Measurements from ENCODE around the gene OSBPL10. TPM values are rescaled to one million over a fixed set of nuclear protein-coding genes. Genes with fewer than 3 reads are reported as not detected.

Gene OSBPL10
- total RNA-seq, 1 experiment from 2014 or later: 2.3 TPM

GRCh38 chr3:31696815-31697548, 284.1 kb downstream of the OSBPL10 start:
- no TSS peak for BruUV-seq (replicated peaks)
- no peak overlapping the region for H3K27ac ChIP-seq (ENCODE audit: low read depth, low read length, poor library complexity, severe bottlenecking)
- H3K36me3 ChIP-seq (ENCODE audit: insufficient read depth, low read length, poor library complexity, severe bottlenecking): no peaks in the 10 kb centered on the region
- intact Hi-C loops (cut with micrococcal nuclease; ENCODE audit: unreplicated experiment): no loop called here
- ChIA-PET CTCF (no interaction called here), POLR2A (ENCODE audit: low non-redundant PET) (no interaction called here)
- TF ChIP-seq, protein P1, sequence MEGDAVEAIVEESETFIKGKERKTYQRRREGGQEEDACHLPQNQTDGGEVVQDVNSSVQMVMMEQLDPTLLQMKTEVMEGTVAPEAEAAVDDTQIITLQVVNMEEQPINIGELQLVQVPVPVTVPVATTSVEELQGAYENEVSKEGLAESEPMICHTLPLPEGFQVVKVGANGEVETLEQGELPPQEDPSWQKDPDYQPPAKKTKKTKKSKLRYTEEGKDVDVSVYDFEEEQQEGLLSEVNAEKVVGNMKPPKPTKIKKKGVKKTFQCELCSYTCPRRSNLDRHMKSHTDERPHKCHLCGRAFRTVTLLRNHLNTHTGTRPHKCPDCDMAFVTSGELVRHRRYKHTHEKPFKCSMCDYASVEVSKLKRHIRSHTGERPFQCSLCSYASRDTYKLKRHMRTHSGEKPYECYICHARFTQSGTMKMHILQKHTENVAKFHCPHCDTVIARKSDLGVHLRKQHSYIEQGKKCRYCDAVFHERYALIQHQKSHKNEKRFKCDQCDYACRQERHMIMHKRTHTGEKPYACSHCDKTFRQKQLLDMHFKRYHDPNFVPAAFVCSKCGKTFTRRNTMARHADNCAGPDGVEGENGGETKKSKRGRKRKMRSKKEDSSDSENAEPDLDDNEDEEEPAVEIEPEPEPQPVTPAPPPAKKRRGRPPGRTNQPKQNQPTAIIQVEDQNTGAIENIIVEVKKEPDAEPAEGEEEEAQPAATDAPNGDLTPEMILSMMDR (conservative IDR thresholded peaks at IDR 0.05; ENCODE audit: low read depth, low read length): no peak
- TF ChIP-seq EZH2 (IDR thresholded peaks at IDR 0.05; ENCODE audit: borderline replicate concordance, low read depth, low read length, poor library complexity, severe bottlenecking): no peak
- H3K4me1 ChIP-seq (ENCODE audit: insufficient read depth, low read length, poor library complexity, severe bottlenecking): no peaks in the 10 kb centered on the region
- no peak overlapping the region for H3K4me3 ChIP-seq (ENCODE audit: low read depth, low read length, poor library complexity, severe bottlenecking)
- H3K9me3 ChIP-seq (ENCODE audit: low read depth, low read length, poor library complexity, severe bottlenecking): no peaks in the 10 kb centered on the region
- DNase-seq (ENCODE audit: low spot score): no peak
- no peaks in the 10 kb centered on the region for H3K27me3 ChIP-seq (replicated peaks; ENCODE audit: insufficient read depth, low read depth, low read length, poor library complexity)

DNA sequence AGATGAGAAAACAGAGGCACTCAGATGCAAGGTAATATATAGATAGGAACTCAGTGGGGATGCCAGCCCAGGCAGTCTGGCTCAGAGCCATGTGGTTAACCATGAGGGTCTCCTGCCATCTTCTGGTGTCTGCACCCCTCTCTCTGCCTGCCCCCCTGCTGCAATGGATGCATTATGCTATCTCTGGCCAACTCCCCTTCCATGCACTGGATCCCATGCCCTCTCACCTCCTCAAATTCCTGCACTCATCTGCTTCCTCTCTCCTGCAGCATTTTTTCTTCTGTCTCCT, 285.1 kb downstream of the OSBPL10 start:
- Histone ChIP-seq H3K4me3 (ENCODE audit: low read depth, low read length, poor library complexity, severe bottlenecking) (no peak overlapping the region), H3K27me3 (replicated peaks; ENCODE audit: insufficient read depth, low read depth, low read length, poor library complexity) (no peaks in the 10 kb centered on the region), H3K36me3 (ENCODE audit: insufficient read depth, low read length, poor library complexity, severe bottlenecking) (no peaks in the 10 kb centered on the region), H3K9me3 (ENCODE audit: low read depth, low read length, poor library complexity, severe bottlenecking) (no peaks in the 10 kb centered on the region), H3K27ac (ENCODE audit: low read depth, low read length, poor library complexity, severe bottlenecking) (no peak overlapping the region), H3K4me1 (ENCODE audit: insufficient read depth, low read length, poor library complexity, severe bottlenecking) (no peaks in the 10 kb centered on the region)
- no peak for DNase-seq (ENCODE audit: low spot score)
- POLR2A ChIA-PET (ENCODE audit: low non-redundant PET): no interaction called here
- TF ChIP-seq, protein P1 (conservative IDR thresholded peaks at IDR 0.05; ENCODE audit: low read depth, low read length): no peak
- no peak for TF ChIP-seq EZH2 (IDR thresholded peaks at IDR 0.05; ENCODE audit: borderline replicate concordance, low read depth, low read length, poor library complexity, severe bottlenecking)
- no TSS peak for BruUV-seq (replicated peaks)
- intact Hi-C loops (cut with micrococcal nuclease; ENCODE audit: unreplicated experiment): no loop called here
- CTCF ChIA-PET: no interaction called here

- Histone ChIP-seq H3K4me3 (ENCODE audit: low read depth, low read length, poor library complexity, severe bottlenecking) (no peak overlapping the region), H3K9me3 (ENCODE audit: low read depth, low read length, poor library complexity, severe bottlenecking) (no peaks in the 10 kb centered on the region), H3K36me3 (ENCODE audit: insufficient read depth, low read length, poor library complexity, severe bottlenecking) (no peaks in the 10 kb centered on the region), H3K4me1 (ENCODE audit: insufficient read depth, low read length, poor library complexity, severe bottlenecking) (no peaks in the 10 kb centered on the region), H3K27ac (ENCODE audit: low read depth, low read length, poor library complexity, severe bottlenecking) (no peak overlapping the region), H3K27me3 (replicated peaks; ENCODE audit: insufficient read depth, low read depth, low read length, poor library complexity) (no peaks in the 10 kb centered on the region)
- ChIA-PET POLR2A (ENCODE audit: low non-redundant PET) (no interaction called here), CTCF (no interaction called here)
- peak; percentile 13 for DNase-seq (ENCODE audit: low spot score)
- TF ChIP-seq EZH2 (IDR thresholded peaks at IDR 0.05; ENCODE audit: borderline replicate concordance, low read depth, low read length, poor library complexity, severe bottlenecking): no peak
- TF ChIP-seq, protein P1 (conservative IDR thresholded peaks at IDR 0.05; ENCODE audit: low read depth, low read length): peak; percentile 27; the same call in 1 of the 2 replicates
- intact Hi-C loops (cut with micrococcal nuclease; ENCODE audit: unreplicated experiment): no loop called here
- no TSS peak for BruUV-seq (replicated peaks)
Measured at GRCh38 chr3:31695280-31696008, 285.6 kb downstream of the OSBPL10 start.
